ENCODE measurements around the gene OPCML. TPM values are rescaled to one million over a fixed set of nuclear protein-coding genes. Genes with fewer than 3 reads are reported as not detected.

The OPCML gene
- total and polyA plus RNA-seq, 2 experiments from 2014 or later, result 1.2 to 4.4 TPM

GRCh38 chr11:133311230-133311629 is 221.1 kb downstream of the OPCML start (continued):
- no peak for TF ChIP-seq ZNF462 (CRISPR knock-in tag; IDR thresholded peaks at IDR 0.05)

- ATAC-seq (peak; percentile 56), DNase-seq (ENCODE audit: low spot score) (peak; percentile 57)
- Mint-ChIP-seq H3K27me3 (ENCODE audit: insufficient read depth, low read depth, poor library complexity) (no peaks in the 10 kb centered on the region), H3K4me3 (no peak overlapping the region), H3K27ac (no peak overlapping the region), H3K9me3 (peaks cover 4% of the 10 kb centered on the region; the same call in 1 of the 3 replicates), H3K4me1 (peaks cover 9% of the 10 kb centered on the region; the same call in 2 of the 3 replicates), H3K36me3 (ENCODE audit: low read depth) (peaks cover 6% of the 10 kb centered on the region; the same call in 2 of the 3 replicates)
- H4K20me1 ChIP-seq (replicated peaks; ENCODE audit: insufficient read depth), result no peaks in the 10 kb centered on the region
- H3F3A ChIP-seq (replicated peaks; ENCODE audit: low read depth), result no peaks in the 10 kb centered on the region
- H3K4me1 ChIP-seq (ENCODE audit: insufficient read depth), result no peaks in the 10 kb centered on the region
- no peak overlapping the region for H3K4me2 ChIP-seq
- no peaks in the 10 kb centered on the region; the same call in 1 of the 2 replicates for H3K36me3 ChIP-seq (ENCODE audit: insufficient read depth)
- no peaks in the 10 kb centered on the region for H3K79me2 ChIP-seq (replicated peaks; ENCODE audit: insufficient read depth)
- no peaks in the 10 kb centered on the region for H3K9me2 ChIP-seq (ENCODE audit: insufficient read depth)
- H3K27me3 ChIP-seq (ENCODE audit: insufficient read depth), result no peaks in the 10 kb centered on the region
- no peak overlapping the region for H3K27ac ChIP-seq (ENCODE audit: low read depth)
- H2AFZ ChIP-seq, result no peak overlapping the region
- no peak overlapping the region for H3K4me3 ChIP-seq
- TF ChIP-seq NANOG (IDR thresholded peaks at IDR 0.05; ENCODE audit: borderline replicate concordance), result no peak
- no peak for TF ChIP-seq ZNF462 (CRISPR knock-in tag; IDR thresholded peaks at IDR 0.05)
- TF ChIP-seq CTCF (conservative IDR thresholded peaks at IDR 0.05; ENCODE audit: low read depth in 2 of 2), result no peak
Measured at GRCh38 chr11:133306019-133306418, 226.3 kb downstream of the OPCML start.

All from GM23338 (cell line).